HG02870 (cell line): Measurements from ENCODE around the gene UVRAG.

Experiments
- ATAC-seq: cut with Tn5 transposase; IDR thresholded peaks from one replicate; pipeline ENCODE4 v1.9.1; 2021; ENCODE audit warnings: mild to moderate bottlenecking, moderate library complexity; ENCODE audit not compliant: unreplicated experiment

Gene UVRAG

GRCh38 chr11:76157891-76158290, 342.9 kb downstream of the UVRAG start:
- no peak for ATAC-seq

GRCh38 chr11:76158394-76159302, 343.6 kb downstream of the UVRAG start:
- ATAC-seq, result no peak

DNA sequence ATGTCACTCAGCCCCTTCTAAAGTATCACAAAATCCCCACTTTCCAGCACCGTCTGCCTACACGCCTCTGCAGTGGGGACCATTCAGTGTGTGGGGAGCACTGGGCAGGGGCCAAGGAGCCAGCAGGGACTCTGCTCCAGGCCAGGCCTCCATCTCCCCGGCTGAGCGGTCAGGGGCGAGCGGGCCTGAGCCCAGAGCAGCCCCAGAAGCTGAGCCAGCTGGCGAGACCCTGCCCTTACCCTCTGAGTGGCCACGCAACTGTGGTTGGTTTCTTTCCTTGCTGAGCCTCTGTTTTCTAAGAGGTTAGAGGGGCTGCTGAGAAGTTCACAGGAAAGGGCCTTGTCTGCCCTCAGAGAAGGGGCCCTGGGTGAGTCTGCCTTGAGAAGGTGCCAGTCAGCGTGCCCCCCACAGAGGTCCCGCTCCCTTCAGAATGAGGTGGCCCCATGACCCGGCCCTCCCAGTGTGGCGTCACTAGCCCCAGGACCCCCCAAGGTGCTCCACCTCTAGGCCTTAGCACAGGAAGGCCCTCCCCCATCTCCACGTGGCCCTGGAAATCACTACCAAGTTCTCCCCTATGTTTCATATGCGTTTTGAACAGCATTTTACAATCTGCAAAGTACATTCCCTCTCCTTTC, 344.4 kb downstream of the UVRAG start:
- no peak for ATAC-seq

- no peak for ATAC-seq
Observed at GRCh38 chr11:76159983-76160661, 345.1 kb downstream of the UVRAG start.

DNA sequence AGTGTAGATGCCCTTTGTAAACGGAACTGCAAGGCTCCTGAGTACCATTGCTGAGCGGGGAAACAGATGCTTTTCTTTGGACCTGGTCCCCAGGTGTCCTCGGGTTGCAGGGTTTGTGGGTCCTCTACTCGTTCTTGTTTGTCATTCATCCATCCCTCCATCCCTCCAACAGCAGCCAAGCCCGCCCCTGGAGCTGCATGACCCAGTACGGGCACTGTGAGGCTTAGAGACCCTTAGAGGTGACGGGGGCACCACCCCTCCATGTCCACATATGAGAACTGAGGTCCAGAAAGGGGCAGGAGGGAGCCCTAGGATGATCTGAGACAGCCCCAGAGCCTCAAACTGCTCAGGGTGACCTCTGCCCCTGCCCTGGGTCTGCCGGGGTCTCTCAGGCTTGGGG, 345.8 kb downstream of the UVRAG start:
- ATAC-seq, result no peak

DNA sequence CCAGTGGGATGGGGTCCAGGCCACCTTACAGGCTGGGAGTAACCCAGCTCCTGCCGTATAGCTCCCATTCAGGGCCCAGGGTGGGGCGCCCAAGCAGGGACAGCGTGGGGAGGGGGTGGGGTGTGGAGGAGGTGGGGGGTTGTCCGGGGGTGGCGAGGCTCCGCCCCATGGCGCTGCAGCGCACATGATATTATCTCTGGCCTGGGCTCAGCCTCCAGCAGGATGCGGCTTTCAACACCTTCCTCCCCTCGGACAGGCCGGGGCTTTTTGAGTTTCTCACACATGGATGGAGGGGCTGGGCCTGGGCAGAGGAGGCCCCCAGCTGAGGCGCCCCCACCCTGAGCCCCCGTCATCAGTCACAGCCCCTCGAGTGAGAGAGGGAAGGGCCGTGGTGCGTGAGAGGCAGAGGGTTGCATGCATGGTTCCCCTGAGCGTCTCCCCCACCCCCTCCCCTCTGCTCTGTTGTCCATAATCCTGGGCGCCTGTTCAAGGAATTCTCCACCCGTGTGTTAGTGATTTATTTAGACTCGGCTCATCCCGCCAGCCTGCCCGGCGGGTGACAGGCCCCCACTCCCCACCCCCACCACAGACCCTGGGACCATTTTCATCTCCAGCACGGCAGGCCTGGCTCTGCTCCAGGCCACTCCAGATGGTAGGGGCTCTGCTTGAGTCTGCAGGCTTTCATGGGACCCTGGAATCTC, 346.4 kb downstream of the UVRAG start:
- ATAC-seq, result no peak

DNA sequence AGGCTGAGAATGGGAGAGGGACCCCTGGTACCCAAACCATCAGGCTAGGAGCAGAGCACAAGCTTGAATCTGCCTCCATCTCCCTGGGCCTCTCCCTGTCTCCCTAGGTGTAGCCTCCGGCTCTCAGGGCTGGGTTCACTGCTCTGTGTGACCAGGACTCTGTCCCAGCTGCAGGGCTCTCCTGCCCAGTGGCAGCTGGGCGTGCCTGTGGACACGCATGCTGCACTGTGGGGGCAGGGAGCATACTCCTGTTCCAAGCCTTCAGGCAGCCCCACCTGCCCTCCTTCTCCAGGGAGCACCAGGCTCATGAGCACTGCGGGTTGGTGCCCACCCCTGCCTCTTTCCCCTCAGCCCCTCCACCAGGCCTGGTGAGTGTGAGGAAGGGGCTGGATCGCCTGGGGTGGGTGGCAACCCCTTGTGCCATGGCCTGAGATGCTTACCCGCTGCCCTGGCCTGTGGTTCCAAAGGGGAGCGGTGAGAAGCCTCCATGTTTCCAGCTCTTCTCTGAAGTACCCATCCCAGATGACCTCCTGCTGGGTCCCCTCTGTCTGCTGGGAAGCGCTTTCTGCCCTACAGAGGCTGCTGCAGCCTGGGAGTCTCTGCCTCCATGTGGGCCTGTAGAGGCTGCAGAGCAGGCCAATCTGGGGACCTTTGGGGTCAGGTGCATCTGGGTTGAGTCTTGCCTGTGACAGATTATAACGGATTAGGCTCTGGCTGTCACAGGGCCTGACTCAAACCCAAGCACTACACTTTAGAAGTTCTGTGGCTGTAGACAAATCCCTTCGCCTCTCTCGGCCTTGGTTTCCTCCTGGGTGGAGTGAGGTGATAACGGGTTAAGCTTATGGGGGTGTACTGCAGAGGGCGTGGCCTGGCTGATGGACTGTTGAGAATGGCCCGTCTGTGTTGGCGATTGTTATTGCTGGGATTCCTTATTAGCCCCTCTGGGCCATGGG, 347.6 kb downstream of the UVRAG start:
- ATAC-seq, result no peak

DNA sequence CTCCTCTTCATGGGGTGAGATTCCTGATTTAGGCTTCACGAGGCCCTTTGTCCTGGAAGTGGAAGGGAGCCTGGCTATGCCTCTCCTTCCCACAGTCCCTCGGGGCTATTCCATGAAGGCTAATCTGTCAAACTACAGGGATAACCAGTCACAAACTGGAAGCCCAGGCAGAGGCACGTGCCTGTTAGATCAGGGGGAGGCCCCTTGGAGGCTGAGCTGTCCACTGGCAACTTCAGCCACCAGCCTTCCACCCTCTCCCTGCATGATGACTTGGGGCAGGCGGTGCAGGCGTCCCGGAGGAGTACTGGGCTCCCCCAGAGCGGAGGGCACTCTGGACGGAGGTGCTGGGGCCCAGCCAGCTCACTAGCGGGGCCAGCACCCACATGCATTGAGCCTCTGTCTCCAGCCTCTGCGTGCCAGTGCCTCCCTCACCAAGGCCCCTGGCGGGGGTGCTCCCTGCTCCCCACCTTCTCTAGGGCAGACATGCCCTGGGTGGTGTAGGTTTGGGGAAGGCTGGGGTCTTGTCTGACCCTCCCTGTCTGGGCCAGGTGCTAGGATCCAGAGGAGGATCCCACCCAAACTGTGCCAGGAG, 348.4 kb downstream of the UVRAG start:
- no peak for ATAC-seq

- no peak for ATAC-seq
Observed at GRCh38 chr11:76164081-76164480, 349.1 kb downstream of the UVRAG start.

DNA sequence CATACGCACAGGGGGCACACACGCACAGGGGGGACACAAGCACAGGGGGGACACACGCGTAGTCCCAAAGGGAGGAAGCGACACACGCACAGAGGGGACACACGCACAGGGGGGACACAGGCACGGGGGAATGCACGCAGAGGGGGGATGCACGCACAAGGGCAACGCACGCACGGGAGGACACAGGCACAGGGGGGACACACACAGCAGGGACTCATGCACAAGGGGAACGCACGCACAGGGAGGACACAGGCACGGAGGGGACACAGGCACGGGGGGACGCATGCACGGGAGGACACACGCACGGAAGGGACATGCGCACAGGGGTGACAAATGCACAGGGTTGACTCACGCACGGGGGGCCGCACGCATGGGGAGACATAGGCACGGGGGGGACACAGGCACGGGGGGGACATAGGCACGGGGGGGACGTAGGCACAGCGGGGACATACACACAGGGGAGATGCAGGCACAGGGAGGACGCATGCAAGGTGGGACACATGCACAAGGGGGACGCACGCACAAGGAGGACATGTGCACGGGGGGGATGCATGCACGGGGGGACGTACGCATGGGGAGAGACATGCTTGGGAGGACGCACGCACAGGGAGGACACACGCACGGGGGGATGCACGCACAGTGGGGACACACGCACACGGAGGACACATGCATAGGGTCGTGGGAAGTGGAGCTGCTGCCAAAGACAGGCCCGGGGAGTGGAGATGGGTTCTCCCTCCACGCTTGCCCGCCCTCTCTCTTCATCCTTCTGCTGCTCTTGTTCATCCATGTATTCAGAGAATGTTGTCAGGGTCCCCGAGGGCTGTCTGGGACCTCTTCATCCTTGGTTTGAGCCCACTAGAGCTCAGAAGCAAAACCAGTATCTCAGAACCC, 350.1 kb downstream of the UVRAG start:
- ATAC-seq, result no peak

- peak; percentile 57 for ATAC-seq
Observed at GRCh38 chr11:76166314-76166713, 351.3 kb downstream of the UVRAG start.

DNA sequence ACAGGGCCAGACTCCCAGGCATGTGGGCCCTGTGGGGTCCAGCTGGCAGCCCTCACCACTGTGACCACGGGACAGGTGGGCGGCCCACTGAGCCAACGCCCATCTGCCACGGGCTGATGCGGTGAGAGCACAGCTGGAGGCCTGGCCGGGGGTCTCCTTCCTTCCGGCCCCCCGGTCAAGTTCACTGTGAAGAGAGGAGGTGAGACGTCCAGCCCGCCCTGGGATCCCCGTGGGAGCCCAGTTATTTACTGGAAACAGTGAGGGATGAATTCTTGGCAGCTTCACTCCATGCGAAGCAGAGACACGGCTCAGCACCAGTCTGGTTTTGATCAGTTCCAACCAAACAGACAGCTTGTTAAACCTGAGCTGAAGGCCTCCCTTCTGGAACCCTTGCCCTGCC, 352.6 kb downstream of the UVRAG start:
- ATAC-seq, result no peak

- no peak for ATAC-seq
Observed at GRCh38 chr11:76169473-76169896, 354.5 kb downstream of the UVRAG start.

- no peak for ATAC-seq
Observed at GRCh38 chr11:76170468-76170867, 355.5 kb downstream of the UVRAG start.

- ATAC-seq, result no peak
Observed at GRCh38 chr11:76172583-76172982, 357.6 kb downstream of the UVRAG start.

GRCh38 chr11:76173663-76174062, 358.7 kb downstream of the UVRAG start:
- no peak for ATAC-seq

- no peak for ATAC-seq
Observed at GRCh38 chr11:76174330-76174729, 359.3 kb downstream of the UVRAG start.

DNA sequence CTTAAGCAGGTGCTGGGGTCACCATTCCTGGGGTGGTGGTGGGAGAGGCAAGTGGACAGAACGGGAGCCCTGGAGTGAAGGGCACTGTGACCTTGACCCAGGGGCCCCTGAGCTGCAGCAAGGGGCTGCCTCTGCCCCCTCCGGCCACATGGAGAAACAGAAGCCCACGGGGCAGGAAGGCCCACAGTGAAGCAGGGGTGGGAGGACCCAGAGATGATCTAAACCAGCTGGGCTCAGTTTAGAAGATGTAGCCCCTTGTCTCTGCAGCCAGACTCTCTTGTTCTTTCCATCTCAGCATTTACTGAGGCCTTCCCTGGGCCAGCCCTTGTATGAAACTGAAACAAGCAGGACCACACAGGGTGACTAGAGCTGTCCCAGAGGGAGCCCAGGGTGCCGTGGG, 360.8 kb downstream of the UVRAG start:
- no peak for ATAC-seq

DNA sequence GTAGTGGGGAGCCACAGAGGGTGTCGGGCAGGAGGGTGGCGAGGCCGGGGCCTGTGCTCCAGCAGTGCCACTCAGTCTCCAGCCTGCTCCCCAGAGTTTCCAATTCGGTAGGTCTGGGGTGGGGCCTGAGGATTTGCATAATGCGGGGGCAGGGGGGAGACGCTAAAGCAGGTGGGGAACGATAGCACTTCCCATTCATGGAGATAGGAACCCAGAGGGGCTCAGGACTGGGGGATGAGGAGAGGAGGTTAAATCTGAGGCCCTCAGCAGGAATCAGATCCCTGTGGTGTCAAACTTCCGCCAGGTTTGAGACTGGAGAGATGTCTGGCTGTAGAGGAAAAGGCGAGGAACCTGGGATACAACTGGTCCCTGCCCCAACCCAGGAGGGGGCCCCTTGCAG, 361.5 kb downstream of the UVRAG start:
- no peak for ATAC-seq
